HG03521 (cell line): ENCODE data around the gene ST7L.

Experiments
- ATAC-seq: cut with Tn5 transposase; IDR thresholded peaks from one replicate; pipeline ENCODE4 v1.9.1; 2021; ENCODE audit warnings: mild to moderate bottlenecking, moderate library complexity; ENCODE audit not compliant: unreplicated experiment

ST7L gene

GRCh38 chr1:112618114-112618720 is 724 bp downstream of the ST7L start:
- ATAC-seq = no peak

GRCh38 chr1:112614460-112615065 is 4.4 kb downstream of the ST7L start:
- no peak for ATAC-seq

GRCh38 chr1:112605633-112606327 is 13.2 kb downstream of the ST7L start:
- no peak for ATAC-seq

- ATAC-seq = no peak
These were observed 15.4 kb downstream of the ST7L start for GRCh38 chr1:112603541-112603940.

GRCh38 chr1:112603012-112603411 is 15.9 kb downstream of the ST7L start:
- ATAC-seq = no peak

GRCh38 chr1:112599477-112599876 is 19.5 kb downstream of the ST7L start:
- ATAC-seq = no peak

GRCh38 chr1:112594208-112594876 is 24.6 kb downstream of the ST7L start:
- ATAC-seq = no peak

- ATAC-seq = no peak
These were observed 29.2 kb downstream of the ST7L start for GRCh38 chr1:112589766-112590165.

- no peak for ATAC-seq
These were observed 35.6 kb downstream of the ST7L start for GRCh38 chr1:112583366-112583765.

- no peak for ATAC-seq
These were observed 37.3 kb downstream of the ST7L start for GRCh38 chr1:112581586-112582192.

- no peak for ATAC-seq
These were observed 39.0 kb downstream of the ST7L start for GRCh38 chr1:112579801-112580510.

GRCh38 chr1:112576240-112576639 is 42.7 kb downstream of the ST7L start:
- ATAC-seq = no peak

- no peak for ATAC-seq
These were observed 43.7 kb downstream of the ST7L start for GRCh38 chr1:112575154-112575804.

GRCh38 chr1:112565800-112566199 is 53.1 kb downstream of the ST7L start:
- no peak for ATAC-seq

- ATAC-seq = no peak
These were observed 54.9 kb downstream of the ST7L start for GRCh38 chr1:112564081-112564480.

GRCh38 chr1:112563341-112563740 is 55.6 kb downstream of the ST7L start:
- no peak for ATAC-seq

- ATAC-seq = no peak
These were observed 60.3 kb downstream of the ST7L start for GRCh38 chr1:112558634-112559033.

- no peak for ATAC-seq
These were observed 61.6 kb downstream of the ST7L start for GRCh38 chr1:112557385-112557784.

- no peak for ATAC-seq
These were observed 64.5 kb downstream of the ST7L start for GRCh38 chr1:112554411-112554810.

- no peak for ATAC-seq
These were observed 69.4 kb downstream of the ST7L start for GRCh38 chr1:112549590-112549989.
